Measurements from ENCODE around the gene ITGA6.

Gene ITGA6

GRCh38 chr2:172427256-172427989, at the start of gene ITGA6:
ITGA6 (plus strand) TSS chr2:172427586.
- peak within 1 kb of the TSS; percentile 66 for H3K4me3 ChIP-seq (ENCODE audit: low read depth, low read length)
- DNase-seq (ENCODE audit: low read depth), result no peak

- DNase-seq (ENCODE audit: low read depth), result no peak
- H3K4me3 ChIP-seq (ENCODE audit: low read depth, low read length), result no peak overlapping the region
Measured at GRCh38 chr2:172380436-172381274, 46.7 kb upstream of the ITGA6 start.

- H3K4me3 ChIP-seq (ENCODE audit: low read depth, low read length), result no peak overlapping the region
Measured at GRCh38 chr2:172381275-172382027, 45.9 kb upstream of the ITGA6 start.

GRCh38 chr2:172387361-172387760, 40.0 kb upstream of the ITGA6 start:
- H3K4me3 ChIP-seq (ENCODE audit: low read depth, low read length), result no peak overlapping the region
- DNase-seq (ENCODE audit: low read depth), result no peak

More at GRCh38 chr2:172381275-172382027, 45.9 kb upstream of the ITGA6 start:
- no peak for DNase-seq (ENCODE audit: low read depth)

GRCh38 chr2:172389685-172390339, 37.6 kb upstream of the ITGA6 start:
- no peak for DNase-seq (ENCODE audit: low read depth)
- no peak overlapping the region for H3K4me3 ChIP-seq (ENCODE audit: low read depth, low read length)

GRCh38 chr2:172394002-172394401, 33.4 kb upstream of the ITGA6 start:
- DNase-seq (ENCODE audit: low read depth), result no peak
- no peak overlapping the region for H3K4me3 ChIP-seq (ENCODE audit: low read depth, low read length)

- DNase-seq (ENCODE audit: low read depth), result no peak
- no peak overlapping the region for H3K4me3 ChIP-seq (ENCODE audit: low read depth, low read length)
Measured at GRCh38 chr2:172395503-172395902, 31.9 kb upstream of the ITGA6 start.

- peak; percentile 36 for DNase-seq (ENCODE audit: low read depth)
Measured at GRCh38 chr2:172397148-172397834, 30.1 kb upstream of the ITGA6 start.

GRCh38 chr2:172398440-172398839, 28.9 kb upstream of the ITGA6 start:
- no peak overlapping the region for H3K4me3 ChIP-seq (ENCODE audit: low read depth, low read length)
- DNase-seq (ENCODE audit: low read depth), result no peak

More at GRCh38 chr2:172397148-172397834, 30.1 kb upstream of the ITGA6 start:
- H3K4me3 ChIP-seq (ENCODE audit: low read depth, low read length), result no peak overlapping the region

GRCh38 chr2:172399765-172400164, 27.6 kb upstream of the ITGA6 start:
- no peak overlapping the region for H3K4me3 ChIP-seq (ENCODE audit: low read depth, low read length)
- no peak for DNase-seq (ENCODE audit: low read depth)

- H3K4me3 ChIP-seq (ENCODE audit: low read depth, low read length), result no peak overlapping the region
- DNase-seq (ENCODE audit: low read depth), result no peak
Measured at GRCh38 chr2:172402198-172402597, 25.2 kb upstream of the ITGA6 start.

- no peak for DNase-seq (ENCODE audit: low read depth)
Measured at GRCh38 chr2:172403402-172403801, 24.0 kb upstream of the ITGA6 start.

GRCh38 chr2:172403881-172404468, 23.4 kb upstream of the ITGA6 start:
- H3K4me3 ChIP-seq (ENCODE audit: low read depth, low read length), result no peak overlapping the region
- DNase-seq (ENCODE audit: low read depth), result no peak

More at GRCh38 chr2:172403402-172403801, 24.0 kb upstream of the ITGA6 start:
- H3K4me3 ChIP-seq (ENCODE audit: low read depth, low read length), result no peak overlapping the region

GRCh38 chr2:172404824-172405223, 22.6 kb upstream of the ITGA6 start:
- peak; percentile 32 for DNase-seq (ENCODE audit: low read depth)
- no peak overlapping the region for H3K4me3 ChIP-seq (ENCODE audit: low read depth, low read length)

GRCh38 chr2:172405673-172406072, 21.7 kb upstream of the ITGA6 start:
- H3K4me3 ChIP-seq (ENCODE audit: low read depth, low read length), result no peak overlapping the region
- no peak for DNase-seq (ENCODE audit: low read depth)

GRCh38 chr2:172408143-172408766, 19.1 kb upstream of the ITGA6 start:
- no peak overlapping the region for H3K4me3 ChIP-seq (ENCODE audit: low read depth, low read length)
- DNase-seq (ENCODE audit: low read depth), result no peak

GRCh38 chr2:172409042-172409441, 18.3 kb upstream of the ITGA6 start:
- no peak for DNase-seq (ENCODE audit: low read depth)
- no peak overlapping the region for H3K4me3 ChIP-seq (ENCODE audit: low read depth, low read length)

- no peak overlapping the region for H3K4me3 ChIP-seq (ENCODE audit: low read depth, low read length)
- no peak for DNase-seq (ENCODE audit: low read depth)
Measured at GRCh38 chr2:172412984-172413492, 14.3 kb upstream of the ITGA6 start.
